NCI-H526 (cell line): Measurements from ENCODE around the gene MYLK3.
"Not testable (repeated sequence)": the region's sequence is repeated elsewhere in the genome, so short reads cannot be mapped to it uniquely, and the experiment has no call there.

Experiments
- DNase-seq, 2 experiments: peaks; one replicate each; lab custom pipeline; 2025; lab: John Stamatoyannopoulos, UW

Gene MYLK3

GRCh38 chr16:46689365-46690280 is 58.5 kb downstream of the MYLK3 start, which contains the start of gene ORC6:
ORC6 (plus strand) TSS chr16:46689659; CDS start chr16:46689706, 47 bp downstream.
- DNase-seq, result peak; percentile 96 to 98

- peak; percentile 97 to 98 for DNase-seq
These were observed 59.3 kb downstream of the MYLK3 start, which contains the start of gene VPS35 for GRCh38 chr16:46688654-46689364. VPS35 (minus strand) TSS chr16:46689178; CDS start chr16:46689133, 45 bp downstream.

- no peak for DNase-seq
These were observed 60.0 kb downstream of the MYLK3 start for GRCh38 chr16:46688101-46688653.

- no peak for DNase-seq
These were observed 60.7 kb downstream of the MYLK3 start for GRCh38 chr16:46687486-46687885.

- DNase-seq, result no peak
These were observed 61.2 kb downstream of the MYLK3 start for GRCh38 chr16:46686815-46687473.

- DNase-seq, result not testable (repeated sequence)
These were observed 66.3 kb downstream of the MYLK3 start for GRCh38 chr16:46681867-46682266.

- not testable (repeated sequence) for DNase-seq
These were observed 70.2 kb downstream of the MYLK3 start for GRCh38 chr16:46677943-46678342.

GRCh38 chr16:46673320-46674013 is 74.7 kb downstream of the MYLK3 start:
- DNase-seq, result peak; percentile 8 to 66

- DNase-seq, result no peak
These were observed 86.0 kb downstream of the MYLK3 start for GRCh38 chr16:46662123-46662522.

- DNase-seq, result no peak
These were observed 89.2 kb downstream of the MYLK3 start for GRCh38 chr16:46658925-46659324.
